HG03135 (cell line): ENCODE measurements around the gene PPID.
"Not testable (repeated sequence)": the region's sequence is repeated elsewhere in the genome, so short reads cannot be mapped to it uniquely, and the experiment has no call there.

Source experiments
- ATAC-seq: cut with Tn5 transposase; IDR thresholded peaks from one replicate; pipeline ENCODE4 v1.9.1; 2021; ENCODE audit warnings: mild to moderate bottlenecking, moderate library complexity; ENCODE audit not compliant: unreplicated experiment

PPID gene

GRCh38 chr4:158669310-158669709, 53.9 kb downstream of the PPID start:
- ATAC-seq: no peak

- no peak for ATAC-seq
These were observed 55.5 kb downstream of the PPID start for GRCh38 chr4:158667651-158668198.

GRCh38 chr4:158666892-158667291, 56.3 kb downstream of the PPID start:
- no peak for ATAC-seq

GRCh38 chr4:158664806-158665205, 58.4 kb downstream of the PPID start:
- no peak for ATAC-seq

- not testable (repeated sequence) for ATAC-seq
These were observed 59.2 kb downstream of the PPID start for GRCh38 chr4:158663707-158664625.

- not testable (repeated sequence) for ATAC-seq
These were observed 59.9 kb downstream of the PPID start for GRCh38 chr4:158663255-158663654.
